T-helper 2 cell treated with Interferon-gamma antibody and Interleukin-4, amounts not matched to agents 100 ng/mL and 5 ng/mL, for 36 hours (primary cell): Measurements from ENCODE around the gene PLD2. TPM values are rescaled to one million over a fixed set of nuclear protein-coding genes. Genes with fewer than 3 reads are reported as not detected.

Experiments
- total RNA-seq: library from RNA; stranded (reverse); gene quantifications from 2 replicates; pipeline ENCODE4 v1.2.3, GENCODE V29; 2022

The PLD2 gene
- total RNA-seq, 1 donor from 2014 or later, result 15.8 TPM

Other genes with a start within 250 kb of the PLD2 start
- 0.07 TPM in 1 of 2 replicates, not detected in the other for gene GGT6, start 246.6 kb upstream of the PLD2 start, total RNA-seq
- gene SMTNL2, start 222.6 kb upstream of the PLD2 start, total RNA-seq, result not detected in 2 replicates
- not detected in 2 replicates for gene ALOX15, start 165.5 kb upstream of the PLD2 start, total RNA-seq
- gene PELP1, start 103.0 kb upstream of the PLD2 start, total RNA-seq, result 77.1 and 81.3 TPM in 2 replicates
- gene ARRB2, start 96.5 kb upstream of the PLD2 start, total RNA-seq, result 344 and 354 TPM in 2 replicates
- gene MED11, start 75.7 kb upstream of the PLD2 start, total RNA-seq, result 21.6 and 23.4 TPM in 2 replicates
- gene ZMYND15, start 67.3 kb upstream of the PLD2 start, total RNA-seq, result 0.09 TPM in 1 of 2 replicates, not detected in the other
- 0.75 and 0.80 TPM in 2 replicates for gene CXCL16, start 67.2 kb upstream of the PLD2 start, total RNA-seq
- gene TM4SF5, start 35.3 kb upstream of the PLD2 start, total RNA-seq, result not detected in 2 replicates
- gene VMO1, start 20.8 kb upstream of the PLD2 start, total RNA-seq, result 0.27 and 0.41 TPM in 2 replicates
- not detected in 2 replicates for gene GLTPD2, start 18.2 kb upstream of the PLD2 start, total RNA-seq
- gene PSMB6, start 11.0 kb upstream of the PLD2 start, total RNA-seq, result 153 and 157 TPM in 2 replicates
- gene MINK1, start 26.2 kb downstream of the PLD2 start, total RNA-seq, result 88.2 and 91.5 TPM in 2 replicates
- gene C17orf107, start 92.4 kb downstream of the PLD2 start, total RNA-seq, result 0.20 and 0.27 TPM in 2 replicates
- gene CHRNE, start 95.9 kb downstream of the PLD2 start, total RNA-seq, result 0.25 and 0.73 TPM in 2 replicates
- gene GP1BA, start 125.1 kb downstream of the PLD2 start, total RNA-seq, result not detected in 2 replicates
- gene SLC25A11, start 132.9 kb downstream of the PLD2 start, total RNA-seq, result 83.9 and 88.9 TPM in 2 replicates
- 227 and 238 TPM in 2 replicates for gene RNF167, start 133.1 kb downstream of the PLD2 start, total RNA-seq
- gene PFN1, start 141.4 kb downstream of the PLD2 start, total RNA-seq, result 2,499 and 2,527 TPM in 2 replicates
- gene ENO3, start 144.0 kb downstream of the PLD2 start, total RNA-seq, result 52.9 and 53.3 TPM in 2 replicates
- 50.3 and 57.6 TPM in 2 replicates for gene SPAG7, start 160.7 kb downstream of the PLD2 start, total RNA-seq
- 70.7 and 73.7 TPM in 2 replicates for gene CAMTA2, start 180.5 kb downstream of the PLD2 start, total RNA-seq
- 0.25 and 0.27 TPM in 2 replicates for gene INCA1, start 190.4 kb downstream of the PLD2 start, total RNA-seq
- 38.6 and 42.5 TPM in 2 replicates for gene KIF1C, start 190.8 kb downstream of the PLD2 start, total RNA-seq
- 0.16 and 0.30 TPM in 2 replicates for gene SLC52A1, start 228.3 kb downstream of the PLD2 start, total RNA-seq